Activated effector memory CD4-positive, alpha-beta T cell treated with anti-CD3 and anti-CD28 coated beads, Interleukin-2, amount 50 U/mL, for 16 hours (primary cell): ENCODE data around the gene MEP1A.
"Not testable (repeated sequence)": the region's sequence is repeated elsewhere in the genome, so short reads cannot be mapped to it uniquely, and the experiment has no call there.

Experiments used
- DNase-seq: peaks from one replicate; pipeline ENCODE4 v3.0.0-alpha.2; 2020

MEP1A gene

DNA sequence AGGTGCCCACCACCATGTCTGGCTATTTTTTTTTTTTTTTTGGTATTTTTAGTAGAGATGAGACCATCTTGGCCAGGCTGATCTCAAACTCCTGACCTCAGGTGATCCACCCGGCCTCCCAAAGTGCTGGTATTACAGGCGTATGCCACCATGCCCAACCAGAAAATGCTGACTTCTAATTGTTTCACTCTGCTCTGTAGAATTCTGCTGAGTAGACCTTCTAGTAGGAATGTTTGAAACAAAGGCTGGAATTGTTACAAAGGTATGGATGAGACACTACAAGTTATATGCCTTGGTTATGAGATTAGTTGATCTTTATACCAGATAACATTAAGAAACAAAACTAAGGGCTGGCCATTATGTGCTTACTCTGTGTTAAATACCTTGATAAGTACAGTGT lies 44.8 kb downstream of the MEP1A start:
- no peak for DNase-seq

DNA sequence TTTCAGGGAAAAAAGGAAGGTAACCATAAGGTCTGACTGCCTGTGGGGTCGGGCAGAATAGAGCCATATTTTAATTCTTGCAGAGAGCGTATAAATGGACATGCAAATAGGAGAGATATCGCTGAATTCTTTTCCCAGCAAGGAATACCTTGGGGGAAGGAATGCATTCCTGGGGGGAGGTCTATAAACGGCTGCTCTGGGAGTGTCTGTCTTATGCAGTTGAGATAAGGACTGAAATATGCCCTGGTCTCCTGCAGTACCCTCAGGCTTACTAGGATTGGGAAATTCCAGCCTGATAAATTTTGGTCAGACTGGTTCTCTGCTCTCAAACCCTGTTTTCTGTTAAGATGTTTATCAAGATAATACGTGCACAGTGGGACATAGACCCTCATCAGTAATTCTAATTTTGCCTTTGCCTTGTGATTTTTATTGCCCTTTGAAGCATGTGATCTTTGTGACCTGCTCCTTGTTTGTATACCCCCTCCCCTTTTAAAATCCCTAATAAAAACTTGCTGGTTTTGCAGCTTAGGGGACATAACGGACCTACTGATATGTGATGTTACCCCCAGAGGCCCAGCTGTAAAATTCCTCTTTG lies 49.2 kb downstream of the MEP1A start:
- DNase-seq: not testable (repeated sequence)

DNA sequence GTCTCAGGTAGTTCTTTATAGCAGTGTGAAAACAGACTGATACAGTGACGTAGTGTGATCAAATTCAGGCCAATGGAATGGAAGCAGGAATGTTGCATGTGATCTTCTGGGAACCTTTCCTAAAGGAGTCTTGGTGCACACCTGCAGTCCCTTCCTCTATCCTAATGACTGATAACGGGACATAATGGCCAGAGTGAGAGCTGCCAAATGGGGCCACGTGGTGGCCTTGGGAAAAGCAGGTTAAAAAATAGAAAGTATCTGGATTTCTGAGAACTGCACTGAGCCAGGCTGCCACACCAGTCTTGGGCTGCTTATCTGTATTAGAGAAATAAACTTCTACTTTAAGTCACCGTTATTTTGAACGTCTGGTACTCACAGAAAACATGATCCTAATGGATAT lies 51.9 kb downstream of the MEP1A start:
- no peak for DNase-seq

DNA sequence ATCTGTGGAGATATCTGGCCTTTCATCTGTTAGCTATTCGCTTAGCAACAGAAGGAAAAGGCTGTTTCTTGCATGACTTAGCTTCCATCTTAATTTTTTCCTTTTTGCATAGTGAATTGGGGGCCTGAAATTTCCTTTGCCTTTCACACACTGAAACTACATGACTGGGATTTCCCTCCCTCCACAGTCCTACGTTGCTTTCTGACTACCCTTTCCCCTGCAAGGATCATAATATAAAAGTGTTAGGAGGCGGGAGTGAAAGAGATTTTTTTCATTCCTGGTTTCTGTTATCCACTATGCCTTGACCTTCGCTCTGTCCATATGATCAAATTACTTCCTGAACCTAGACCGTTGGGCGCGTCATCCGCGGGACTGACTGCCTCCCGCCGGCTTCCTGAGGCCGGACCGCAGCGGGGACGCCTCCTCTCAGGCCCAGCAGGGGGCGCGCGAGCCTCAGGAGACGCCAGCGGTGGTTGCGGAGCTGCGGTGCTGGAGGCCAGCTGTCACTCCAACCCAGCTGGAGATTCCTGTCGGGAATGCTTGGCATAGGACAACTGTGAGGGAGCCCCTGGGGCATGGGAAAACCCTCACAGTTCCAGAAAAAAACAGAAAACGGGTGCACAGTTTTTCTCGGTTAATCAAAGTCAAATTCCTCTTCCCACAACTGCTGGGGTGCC lies 55.6 kb downstream of the MEP1A start:
- peak; percentile 83 for DNase-seq

DNA sequence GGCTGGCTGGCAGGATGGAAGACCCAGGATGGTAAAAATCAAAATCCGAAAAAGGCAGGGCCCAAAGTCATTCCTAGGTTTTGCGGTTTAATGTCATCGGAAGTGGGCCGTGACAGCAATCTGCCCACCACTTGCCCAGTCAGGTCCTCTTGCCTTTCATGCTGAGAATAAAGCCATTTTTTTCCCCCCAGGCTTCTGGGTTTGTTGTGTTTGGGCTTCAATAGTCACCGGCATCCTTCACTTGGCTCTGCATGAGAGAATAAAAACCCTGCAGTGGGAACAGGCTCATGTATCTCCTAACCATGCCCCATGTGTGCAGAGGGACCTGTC lies 56.1 kb downstream of the MEP1A start:
- no peak for DNase-seq

DNA sequence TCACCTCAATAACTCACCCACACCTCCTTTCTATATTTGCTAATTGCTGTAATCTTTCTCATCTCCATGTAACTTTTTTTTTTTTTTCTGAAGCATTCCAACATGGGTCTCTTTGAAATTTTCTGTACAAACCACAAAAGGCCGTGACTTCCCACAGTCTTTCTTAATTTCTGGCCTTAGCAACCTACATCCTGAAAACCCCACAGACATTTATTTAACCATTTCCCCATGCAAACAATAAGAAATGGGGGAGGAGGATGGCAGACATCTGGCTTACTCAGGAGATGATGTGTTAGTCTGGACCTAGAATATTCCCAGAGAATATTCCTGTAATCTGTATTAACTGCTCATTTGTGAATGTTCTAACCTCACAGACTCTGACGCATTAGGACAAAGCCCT lies 57.6 kb downstream of the MEP1A start:
- DNase-seq: no peak

DNA sequence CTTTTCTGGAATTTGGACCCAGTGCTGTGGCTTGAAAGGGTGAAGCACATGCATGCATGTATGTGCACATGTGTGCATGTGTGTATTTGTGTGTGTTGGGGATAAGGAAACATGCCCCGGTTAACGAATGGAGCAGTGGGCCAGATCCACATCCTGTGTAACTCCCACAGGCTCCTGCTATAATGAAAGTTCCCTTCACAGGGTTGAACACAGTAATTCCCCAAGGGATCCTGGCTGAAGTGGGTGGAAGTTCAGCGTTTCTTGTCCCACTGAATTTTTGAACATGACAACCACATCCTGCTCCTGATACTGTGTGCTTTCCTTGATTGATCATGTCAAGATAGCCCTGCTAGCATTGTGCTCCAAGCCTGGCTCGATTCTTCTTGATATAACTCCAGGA lies 58.4 kb downstream of the MEP1A start:
- not testable (repeated sequence) for DNase-seq

DNA sequence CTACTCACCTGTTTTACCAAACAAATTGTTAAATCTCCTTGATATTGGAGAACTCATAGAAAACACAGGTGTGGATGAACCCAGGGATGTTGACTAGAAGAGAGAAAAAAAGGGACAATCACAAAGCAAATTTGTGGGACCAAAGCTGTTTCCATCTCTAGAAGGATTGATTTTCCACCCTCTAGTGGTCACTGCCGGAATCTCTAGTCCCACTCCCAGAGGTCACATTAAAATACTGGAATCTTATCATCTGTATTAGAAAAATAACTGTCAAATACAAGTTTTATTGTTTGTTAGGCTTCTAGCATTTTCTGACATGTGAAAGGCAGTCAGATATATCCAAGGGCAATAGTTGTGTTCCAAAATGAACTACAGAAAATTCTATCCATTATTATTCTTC lies 62.8 kb downstream of the MEP1A start:
- DNase-seq: not testable (repeated sequence)

DNA sequence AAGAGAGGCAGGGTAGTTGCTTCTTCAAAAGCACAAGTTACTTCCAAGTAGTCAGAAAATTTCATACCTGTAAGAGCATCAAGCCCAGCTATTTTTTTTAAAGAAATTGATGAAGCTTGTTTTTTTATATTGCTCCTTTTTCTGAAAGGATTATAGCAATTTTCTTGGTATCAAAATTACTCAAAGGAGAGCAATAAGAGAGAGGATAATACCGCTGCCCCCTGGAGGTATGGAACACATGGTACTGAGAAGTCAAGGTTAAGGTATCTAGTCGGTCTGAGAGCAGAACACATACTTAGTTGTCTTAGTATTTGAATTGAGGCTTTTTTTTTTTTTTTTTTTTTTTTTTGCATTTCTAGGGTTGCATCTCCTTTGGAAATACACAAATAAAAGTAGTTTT lies 69.2 kb downstream of the MEP1A start:
- no peak for DNase-seq

DNA sequence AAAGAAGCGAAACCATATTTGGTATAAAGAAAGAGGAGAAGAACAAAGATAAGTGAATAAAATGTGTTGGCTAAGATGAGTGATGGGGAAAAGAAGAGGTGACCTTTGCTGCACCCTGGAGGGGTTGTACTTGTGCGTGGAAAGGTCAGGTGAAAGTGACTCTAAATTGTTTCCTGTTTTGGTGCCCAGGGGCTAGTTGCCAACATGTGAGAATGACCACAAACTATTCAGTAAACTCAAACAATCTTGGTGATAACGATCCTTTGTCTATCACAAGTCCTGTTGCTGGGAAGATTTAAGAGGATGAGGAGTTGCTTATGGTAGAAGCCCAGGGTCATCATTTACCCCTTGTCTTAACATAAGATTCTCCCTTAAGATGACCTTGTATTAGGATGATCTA lies 70.6 kb downstream of the MEP1A start:
- no peak for DNase-seq

DNA sequence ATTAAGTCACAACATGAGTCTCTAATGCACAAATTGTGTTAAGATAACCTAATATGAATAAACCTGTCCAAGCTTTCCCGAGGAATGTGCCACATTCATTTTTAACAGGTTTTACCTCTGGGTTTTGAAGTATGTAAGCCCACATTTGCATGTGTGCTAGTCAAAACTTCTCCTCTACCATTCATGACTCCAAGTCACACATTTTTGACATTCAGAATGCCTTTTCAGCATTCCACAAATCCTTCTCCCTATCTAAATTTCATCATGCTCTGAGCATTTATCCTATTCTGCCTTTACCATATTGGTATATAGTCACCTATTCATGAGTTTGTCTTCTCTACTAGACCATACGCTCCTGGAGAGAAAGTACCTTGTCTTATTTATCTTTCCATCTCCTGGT lies 72.0 kb downstream of the MEP1A start:
- no peak for DNase-seq

DNA sequence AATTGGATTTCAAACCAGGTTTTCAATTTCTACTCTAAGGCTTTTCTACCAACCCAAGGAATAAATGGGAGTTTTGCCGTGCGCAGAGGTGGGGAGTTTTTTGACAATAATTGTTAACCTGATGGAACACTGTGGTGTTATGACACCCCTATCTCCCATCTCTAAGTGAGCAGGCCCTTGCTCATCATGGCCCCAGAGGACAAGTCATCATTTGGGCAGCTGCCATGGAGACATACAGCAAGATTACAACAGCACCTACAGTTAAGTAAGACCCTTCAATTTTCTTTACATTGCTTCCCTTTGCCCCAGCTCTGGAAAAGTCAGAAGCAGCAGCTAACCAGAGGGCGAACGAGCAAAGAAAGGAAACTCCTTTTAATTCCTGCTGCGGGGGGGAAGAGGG lies 74.2 kb downstream of the MEP1A start:
- DNase-seq: no peak

DNA sequence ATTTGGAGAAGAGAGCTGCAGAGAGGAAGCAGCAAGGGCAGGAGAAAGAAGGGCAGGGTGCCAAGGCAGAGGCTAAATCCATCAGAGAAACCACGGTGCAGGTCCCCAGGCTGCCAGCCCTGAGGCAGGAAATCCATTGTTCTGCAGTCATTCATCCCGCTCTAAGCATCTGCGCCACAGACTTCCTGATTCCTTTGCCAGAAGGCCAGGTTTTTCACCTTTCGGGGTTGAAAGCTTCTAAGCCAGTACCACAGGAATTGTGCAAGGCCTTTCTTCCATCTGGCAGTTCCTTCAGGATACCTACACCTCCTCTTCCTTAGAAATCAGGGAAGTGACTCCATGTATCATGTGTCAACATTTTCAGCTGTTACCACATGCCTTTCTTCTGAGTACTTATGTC lies 82.9 kb downstream of the MEP1A start:
- no peak for DNase-seq

DNA sequence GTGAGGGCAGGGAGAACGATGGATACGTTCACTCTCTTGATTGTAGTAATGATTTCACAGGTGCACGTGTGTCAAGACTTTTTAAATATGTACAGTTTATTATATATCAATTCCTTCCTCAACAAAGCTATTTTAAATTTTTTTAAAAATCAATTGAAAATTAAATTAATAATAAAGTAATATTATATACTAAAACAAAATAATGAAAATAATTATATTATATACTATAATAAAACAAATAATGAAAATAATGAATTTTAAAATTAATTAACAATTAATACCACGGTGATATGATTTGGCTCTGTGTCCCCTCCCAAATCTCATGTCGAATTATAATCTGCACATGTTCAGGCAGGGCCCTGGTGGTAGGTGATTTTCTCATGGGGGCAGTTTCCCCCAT lies 85.8 kb downstream of the MEP1A start:
- DNase-seq: no peak

DNA sequence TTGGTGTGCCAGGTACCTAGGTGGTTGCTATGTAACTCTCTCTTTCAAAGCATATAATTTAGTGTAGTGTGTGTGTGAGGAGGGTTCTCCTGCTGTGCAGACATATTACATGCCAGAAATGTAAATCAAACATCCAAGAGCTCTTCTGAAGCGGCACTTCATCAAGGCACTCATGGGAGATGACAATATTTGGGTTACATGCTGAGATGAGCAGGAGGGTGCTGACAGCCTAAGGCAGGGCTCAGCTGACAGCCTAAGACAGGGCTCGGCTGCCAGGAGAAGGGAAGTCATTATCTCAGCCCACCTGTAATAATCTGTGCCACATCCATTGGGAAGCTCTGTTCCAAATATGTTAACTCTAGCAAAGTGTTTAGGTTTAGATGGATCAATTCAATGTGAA lies 89.5 kb downstream of the MEP1A start:
- no peak for DNase-seq

DNA sequence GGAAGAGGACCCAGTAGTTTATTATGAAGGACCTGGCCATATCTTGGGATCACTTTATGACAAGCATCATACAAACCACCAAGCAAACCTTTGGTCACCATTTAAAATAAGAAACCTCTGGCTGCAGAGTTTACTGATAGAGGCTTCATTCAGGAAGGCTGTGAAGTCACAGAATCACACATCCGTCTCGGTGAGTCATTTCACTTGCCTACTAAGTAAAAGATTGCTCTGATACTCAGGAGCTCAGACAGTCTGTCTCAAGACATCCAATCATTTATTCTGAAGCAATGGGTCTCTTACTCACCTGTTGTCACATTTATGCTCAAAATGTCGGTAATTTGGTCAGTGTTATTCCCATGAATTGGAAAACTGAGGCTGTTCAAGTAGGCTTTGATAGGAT lies 94.8 kb downstream of the MEP1A start:
- no peak for DNase-seq

DNA sequence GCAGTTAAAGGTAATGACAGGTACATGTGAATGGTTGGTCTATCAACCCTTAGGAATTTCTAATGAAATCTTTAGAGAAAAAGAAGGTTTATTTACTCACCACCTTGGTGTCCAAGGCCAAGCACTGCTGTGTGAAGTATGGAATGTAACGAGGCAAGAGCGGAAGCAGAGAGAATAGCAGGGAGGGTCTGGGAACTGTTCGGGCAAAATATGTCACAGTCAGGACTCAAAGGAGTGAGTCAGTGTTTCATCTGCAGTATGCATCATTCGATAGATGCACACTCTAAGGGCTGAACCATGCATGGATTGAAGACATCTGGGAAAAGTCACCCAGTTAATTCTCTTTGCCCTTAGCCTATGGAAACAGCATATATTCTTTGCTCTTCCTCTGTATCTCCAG lies 95.4 kb downstream of the MEP1A start:
- no peak for DNase-seq
